Activated CD8-positive, alpha-beta T cell treated with anti-CD3 and anti-CD28 coated beads, Interleukin-2, amount 10 ng/mL, durations not matched to agents 7 days and 5 days (primary cell): ENCODE results near the gene YBX1. TPM values are rescaled to one million over a fixed set of nuclear protein-coding genes. Genes with fewer than 3 reads are reported as not detected.

Experiments used
- ATAC-seq: fragments of 150-1000 bp; cut with Tn5 transposase; one replicate; pipeline ENCODE4 v1.10.0; 2021; ENCODE audit warnings: moderate library complexity
- CTCF ChIA-PET: fragments of 350-600 bp; sonication (Branson Sonifier 250); formaldehyde crosslinking; loops from one replicate; lab custom pipeline; 2021; ENCODE audit warnings: antibody characterized with exemption; lab: Charles Lee
- POLR2A ChIA-PET: fragments of 350-600 bp; sonication (Branson Sonifier 250); formaldehyde crosslinking; loops from one replicate; lab custom pipeline; 2021; ENCODE audit warnings: antibody characterized with exemption; lab: Charles Lee
- DNase-seq: peaks from one replicate; pipeline ENCODE4 v3.0.0-alpha.2; 2020
- H3K27ac Mint-ChIP-seq: one replicate; pipeline ENCODE4 v1.8.0; 2021; ENCODE audit warnings: mild to moderate bottlenecking, mixed read lengths
- H3K27me3 Mint-ChIP-seq: one replicate; pipeline ENCODE4 v1.8.0; 2021; ENCODE audit warnings: low read depth, mixed read lengths
- H3K36me3 Mint-ChIP-seq: one replicate; pipeline ENCODE4 v1.8.0; 2021; ENCODE audit warnings: low read depth, mixed read lengths
- H3K4me1 Mint-ChIP-seq: one replicate; pipeline ENCODE4 v1.8.0; 2021; ENCODE audit warnings: low read depth, mixed read lengths
- H3K4me3 Mint-ChIP-seq: one replicate; pipeline ENCODE4 v1.8.0; 2021; ENCODE audit warnings: mild to moderate bottlenecking, mixed read lengths
- H3K9me3 Mint-ChIP-seq: one replicate; pipeline ENCODE4 v1.8.0; 2022; ENCODE audit warnings: mixed read lengths; ENCODE audit not compliant: insufficient read depth
- total RNA-seq, 2 experiments: library from RNA; stranded (reverse); gene quantifications; one replicate each; pipeline ENCODE4 v1.2.3, GENCODE V29; 2021

The YBX1 gene
- total RNA-seq, 2 experiments from 2014 or later = 733 to 791 TPM

DNA sequence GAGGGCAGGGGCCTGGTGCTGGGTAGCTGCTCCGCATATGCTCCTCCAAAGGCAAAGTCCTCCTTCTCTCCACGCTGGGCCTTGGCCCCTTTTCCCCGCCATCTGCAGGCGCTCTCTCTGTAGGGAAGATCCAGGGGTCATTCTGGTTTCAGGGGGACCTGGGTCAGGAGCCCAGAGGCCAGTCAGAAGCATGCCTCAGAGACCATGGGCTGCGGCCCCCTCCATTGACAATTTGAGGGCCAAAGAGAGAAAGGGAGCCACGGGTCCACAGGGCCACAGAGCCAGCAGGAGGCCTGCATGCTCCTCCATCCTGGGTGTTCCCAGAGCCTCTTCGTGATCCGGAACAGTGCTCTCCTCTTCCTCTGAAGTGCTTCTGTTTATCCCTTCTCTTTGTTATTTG is 59.9 kb downstream of the YBX1 start:
- peaks cover 7% of the 10 kb centered on the region for H3K36me3 Mint-ChIP-seq
- POLR2A ChIA-PET = no interaction called here
- DNase-seq = no peak
- CTCF ChIA-PET = no interaction called here
- H3K4me3 Mint-ChIP-seq = no peak overlapping the region
- H3K27me3 Mint-ChIP-seq = no peaks in the 10 kb centered on the region
- H3K27ac Mint-ChIP-seq = no peak overlapping the region
- peaks cover 3% of the 10 kb centered on the region for H3K4me1 Mint-ChIP-seq
- no peak for ATAC-seq
- H3K9me3 Mint-ChIP-seq = no peaks in the 10 kb centered on the region

GRCh38 chr1:42742617-42743316 is 60.5 kb downstream of the YBX1 start:
- DNase-seq (no peak), ATAC-seq (no peak)
- no peaks in the 10 kb centered on the region for H3K9me3 Mint-ChIP-seq
- no peak overlapping the region for H3K4me3 Mint-ChIP-seq
- ChIA-PET POLR2A (no interaction called here), CTCF (interaction anchor here (1.2 kb wide), 1 partner anchor 164 kb away, joined by 3 read pairs; no protein-coding TSS in a partner anchor)
- no peaks in the 10 kb centered on the region for H3K4me1 Mint-ChIP-seq
- H3K36me3 Mint-ChIP-seq = peaks cover 7% of the 10 kb centered on the region
- no peak overlapping the region for H3K27ac Mint-ChIP-seq
- no peaks in the 10 kb centered on the region for H3K27me3 Mint-ChIP-seq

DNA sequence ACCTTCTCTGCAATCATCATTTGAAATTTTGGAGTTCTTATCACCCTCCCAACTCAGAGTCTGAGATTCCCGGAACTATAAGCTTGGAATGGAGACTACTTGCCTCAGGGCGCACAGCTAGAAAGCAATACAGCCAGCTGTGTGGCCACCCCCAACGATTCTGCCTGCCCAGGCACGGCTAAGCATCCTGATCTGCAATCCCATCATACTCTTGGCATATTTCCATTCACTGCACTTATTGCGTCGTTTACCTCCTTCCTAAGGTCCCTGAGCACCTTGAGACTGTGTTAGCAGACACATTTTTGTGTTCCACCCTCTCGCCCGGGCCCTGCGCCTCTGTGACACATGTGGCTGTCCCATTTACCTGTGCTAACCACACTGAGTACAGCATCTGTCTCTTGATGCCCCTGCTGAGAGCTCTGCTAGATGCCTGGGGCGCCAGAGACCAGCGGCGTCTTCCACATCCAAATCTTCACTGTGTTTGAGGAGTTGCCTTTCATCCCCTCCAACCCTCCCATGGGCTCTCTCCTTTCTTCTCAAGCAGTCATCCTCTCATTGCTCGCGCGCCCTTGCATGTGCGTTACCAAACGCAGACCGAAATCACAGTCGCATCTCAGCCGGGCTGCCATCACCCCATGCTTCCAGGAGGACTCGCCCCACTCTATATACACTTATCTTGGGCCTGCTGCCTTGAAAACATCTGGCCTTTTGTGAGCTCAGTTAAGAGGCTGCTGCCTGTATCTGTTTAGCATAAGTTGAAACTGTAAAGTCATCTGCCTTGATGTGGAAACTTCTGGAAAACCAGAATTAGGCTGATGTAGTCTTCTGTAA is 61.3 kb downstream of the YBX1 start:
- POLR2A ChIA-PET = no interaction called here

DNA sequence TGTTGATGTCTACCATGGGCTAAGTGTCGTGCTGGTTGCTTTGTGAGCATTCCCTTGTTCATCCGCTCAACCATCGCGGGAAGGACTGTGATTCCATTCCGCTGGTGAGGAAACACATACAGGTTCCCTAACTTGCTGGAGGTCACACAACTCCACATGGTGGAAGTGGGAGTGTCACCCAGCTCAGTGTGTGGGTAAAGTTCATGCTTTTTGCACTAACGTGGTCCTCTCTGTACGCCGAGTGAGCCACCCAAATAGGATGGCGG is 61.9 kb downstream of the YBX1 start:
- Mint-ChIP-seq H3K27ac (no peak overlapping the region), H3K36me3 (peaks cover 11% of the 10 kb centered on the region), H3K4me1 (no peaks in the 10 kb centered on the region), H3K9me3 (no peaks in the 10 kb centered on the region), H3K4me3 (no peak overlapping the region), H3K27me3 (no peaks in the 10 kb centered on the region)
- no peak for ATAC-seq
- ChIA-PET POLR2A (interaction anchor here (1.0 kb wide), 1 partner anchor 22 kb away, joined by 5 read pairs; no protein-coding TSS in a partner anchor), CTCF (interaction anchor here (1.2 kb wide), 1 partner anchor 166 kb away, joined by 3 read pairs; no protein-coding TSS in a partner anchor)
- DNase-seq = no peak

More for the DNA sequence above, 61.3 kb downstream of the YBX1 start:
- no peak overlapping the region for H3K27ac Mint-ChIP-seq
- H3K9me3 Mint-ChIP-seq = no peaks in the 10 kb centered on the region
- CTCF ChIA-PET = interaction anchor here (1.2 kb wide), 1 partner anchor 165 kb away, joined by 3 read pairs; no protein-coding TSS in a partner anchor
- DNase-seq (no peak), ATAC-seq (no peak)
- H3K4me3 Mint-ChIP-seq = no peak overlapping the region
- peaks cover 11% of the 10 kb centered on the region for H3K36me3 Mint-ChIP-seq
- H3K4me1 Mint-ChIP-seq = no peaks in the 10 kb centered on the region
- no peaks in the 10 kb centered on the region for H3K27me3 Mint-ChIP-seq

DNA sequence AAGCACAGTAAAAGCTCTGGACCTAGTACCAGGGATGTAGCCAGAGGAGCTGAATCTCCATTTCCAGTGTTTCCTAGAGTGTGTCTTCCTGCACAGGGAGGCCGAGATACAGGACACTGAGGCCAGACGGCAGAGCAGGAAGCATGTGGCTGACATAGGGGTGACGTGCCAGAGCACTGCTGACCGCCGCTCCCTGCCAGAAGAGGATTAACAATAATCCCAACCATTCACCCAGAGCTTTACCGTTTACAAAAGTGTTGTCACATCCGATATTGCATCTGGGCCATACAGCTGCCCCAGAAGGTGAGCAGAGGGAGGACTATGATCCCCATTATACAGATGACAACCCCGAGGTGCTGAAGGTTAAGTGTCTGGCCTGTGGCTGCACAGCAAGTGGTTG is 63.6 kb downstream of the YBX1 start:
- ChIA-PET POLR2A (no interaction called here), CTCF (interaction anchor here (1.0 to 2.4 kb wide), 2 partner anchors 21 to 168 kb away, joined by 5 to 12 read pairs; partner anchors contain the start of genes C1orf50 and P3H1)
- H3K36me3 Mint-ChIP-seq = peaks cover 21% of the 10 kb centered on the region
- DNase-seq (no peak), ATAC-seq (no peak)
- no peaks in the 10 kb centered on the region for H3K9me3 Mint-ChIP-seq
- H3K27ac Mint-ChIP-seq = no peak overlapping the region
- no peaks in the 10 kb centered on the region for H3K4me1 Mint-ChIP-seq
- no peaks in the 10 kb centered on the region for H3K27me3 Mint-ChIP-seq
- no peak overlapping the region for H3K4me3 Mint-ChIP-seq

DNA sequence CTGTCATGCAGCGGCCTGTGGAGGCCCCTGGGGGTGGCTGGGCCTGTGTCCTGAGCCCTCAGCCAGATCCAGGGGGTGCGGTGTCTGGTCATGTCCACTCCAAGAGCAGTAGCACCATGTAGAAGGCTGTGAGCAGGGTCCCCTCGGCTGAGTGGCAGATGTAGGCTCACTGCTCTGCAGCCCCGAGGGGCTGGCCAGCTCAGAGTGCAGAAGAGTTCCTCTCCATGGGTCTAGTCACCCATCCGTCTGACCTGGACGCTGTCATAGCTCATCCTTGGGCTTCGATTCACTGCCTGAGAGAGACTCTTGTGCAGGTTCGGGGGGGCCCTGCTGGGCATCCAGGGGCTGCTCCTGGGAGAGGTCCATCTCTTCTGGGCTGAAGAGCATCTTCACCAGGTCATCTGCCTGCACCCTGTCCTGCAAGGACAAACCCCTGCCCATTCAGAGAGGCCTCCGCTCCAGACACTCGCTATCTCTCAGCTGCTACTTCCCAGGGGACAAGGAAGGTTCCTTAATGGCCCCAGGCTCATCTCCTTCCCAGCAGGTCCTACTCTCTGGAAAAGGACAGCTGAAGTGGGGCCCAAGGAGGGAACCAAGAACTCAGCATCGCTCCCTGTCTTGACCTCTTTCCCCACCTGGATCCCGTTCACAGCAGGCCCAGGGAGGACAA is 64.4 kb downstream of the YBX1 start:
- Mint-ChIP-seq H3K4me3 (no peak overlapping the region), H3K27ac (no peak overlapping the region), H3K27me3 (no peaks in the 10 kb centered on the region), H3K36me3 (peaks cover 22% of the 10 kb centered on the region), H3K4me1 (no peaks in the 10 kb centered on the region), H3K9me3 (no peaks in the 10 kb centered on the region)
- ATAC-seq (no peak), DNase-seq (no peak)
- ChIA-PET CTCF (interaction anchor here (0.9 to 2.4 kb wide), 8 partner anchors 12 to 173 kb away, joined by 3 to 12 read pairs (median 4); partner anchors contain the start of genes C1orf50 and P3H1), POLR2A (no interaction called here)

DNA sequence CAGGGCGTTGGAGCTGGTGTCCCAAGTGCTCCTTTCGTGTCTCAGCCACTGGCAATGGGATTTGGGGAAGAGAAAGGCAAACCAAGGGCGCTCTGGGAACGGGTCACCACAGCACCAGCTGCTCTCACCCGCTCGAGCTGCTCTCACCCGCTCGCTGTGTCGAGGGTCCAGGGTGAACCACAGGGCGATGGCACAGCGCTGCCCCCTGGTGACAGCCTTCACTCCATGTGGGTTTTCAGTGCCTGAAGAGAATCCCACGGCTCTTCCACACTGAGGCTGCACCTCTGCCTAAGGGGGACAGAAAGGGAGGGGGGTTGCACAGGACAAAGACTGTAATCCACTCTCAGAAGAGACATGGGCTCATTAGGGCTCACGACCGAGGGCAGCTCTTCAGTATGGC is 64.9 kb downstream of the YBX1 start:
- ATAC-seq (peak; percentile 40), DNase-seq (peak; percentile 46)
- H3K27ac Mint-ChIP-seq = no peak overlapping the region
- POLR2A ChIA-PET = no interaction called here
- CTCF ChIA-PET = interaction anchor here (0.9 to 2.4 kb wide), 8 partner anchors 11 to 173 kb away, joined by 3 to 12 read pairs (median 4); partner anchors contain the start of genes C1orf50 and P3H1
- H3K4me1 Mint-ChIP-seq = no peaks in the 10 kb centered on the region
- no peaks in the 10 kb centered on the region for H3K27me3 Mint-ChIP-seq
- H3K36me3 Mint-ChIP-seq = peaks cover 28% of the 10 kb centered on the region
- H3K4me3 Mint-ChIP-seq = no peak overlapping the region
- H3K9me3 Mint-ChIP-seq = no peaks in the 10 kb centered on the region

GRCh38 chr1:42748021-42748420 is 65.8 kb downstream of the YBX1 start:
- H3K27ac Mint-ChIP-seq = no peak overlapping the region
- peaks cover 37% of the 10 kb centered on the region for H3K36me3 Mint-ChIP-seq
- ChIA-PET CTCF (interaction anchor here (1.6 kb wide), 1 partner anchor 168 kb away, joined by 4 read pairs; no protein-coding TSS in a partner anchor), POLR2A (interaction anchor here (0.6 kb wide), 1 partner anchor 448 kb away, joined by 6 read pairs; no protein-coding TSS in a partner anchor)
- ATAC-seq = no peak
- H3K27me3 Mint-ChIP-seq = no peaks in the 10 kb centered on the region
- H3K4me1 Mint-ChIP-seq = no peaks in the 10 kb centered on the region
- no peak overlapping the region for H3K4me3 Mint-ChIP-seq
- no peaks in the 10 kb centered on the region for H3K9me3 Mint-ChIP-seq
- DNase-seq = no peak

DNA sequence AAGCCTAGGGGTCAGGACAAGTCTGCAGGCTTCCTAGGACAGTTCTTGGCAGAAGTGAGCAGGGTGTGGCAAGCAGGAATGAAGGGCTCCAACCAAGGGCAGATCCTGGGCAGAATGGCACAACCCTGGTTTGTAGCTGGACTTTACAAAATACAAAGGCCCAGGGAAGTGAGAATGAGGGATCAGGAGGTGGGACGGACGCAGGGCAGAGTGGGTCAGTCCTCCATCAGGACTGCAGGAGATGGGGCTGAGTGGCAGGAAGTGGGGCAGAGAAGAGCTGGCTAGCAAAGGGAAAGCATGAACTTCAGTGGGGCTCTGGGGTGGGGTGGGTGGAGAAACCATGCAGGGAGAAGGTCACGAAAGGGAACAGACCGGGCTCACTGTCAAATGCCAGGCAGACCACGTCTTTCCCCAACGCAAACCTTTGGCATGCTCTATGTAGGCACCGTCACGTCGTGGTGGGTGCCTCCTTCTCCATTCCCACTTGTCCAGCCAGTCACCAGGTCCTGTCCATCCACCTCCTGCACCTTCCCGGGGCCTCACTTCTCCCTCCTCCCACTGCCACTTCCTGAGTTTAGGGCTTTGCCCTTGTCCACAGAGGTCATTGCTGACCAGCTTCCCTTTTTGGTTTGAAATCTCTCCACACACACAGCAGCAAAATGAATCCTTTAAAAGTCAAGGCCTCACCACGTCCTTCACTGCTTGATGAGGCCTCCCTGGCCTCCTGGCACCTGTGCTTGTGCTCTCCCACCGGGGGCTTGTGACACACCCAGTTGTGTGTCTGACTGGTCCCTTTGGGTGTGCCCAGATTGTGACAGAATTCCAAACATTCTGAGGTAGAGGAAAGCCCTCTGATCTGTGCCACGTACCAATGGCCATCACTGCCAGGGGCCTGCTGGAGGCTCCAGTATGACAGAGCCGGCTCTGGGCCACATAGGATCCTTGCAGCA is 66.5 kb downstream of the YBX1 start:
- Mint-ChIP-seq H3K4me3 (no peak overlapping the region), H3K27ac (no peak overlapping the region), H3K4me1 (no peaks in the 10 kb centered on the region), H3K9me3 (no peaks in the 10 kb centered on the region), H3K36me3 (peaks cover 41% of the 10 kb centered on the region), H3K27me3 (no peaks in the 10 kb centered on the region)
- ATAC-seq (no peak), DNase-seq (no peak)
- POLR2A ChIA-PET = no interaction called here
- CTCF ChIA-PET = interaction anchor here (1.3 kb wide), 1 partner anchor 17 kb away, joined by 4 read pairs; no protein-coding TSS in a partner anchor

GRCh38 chr1:42750041-42750440 is 67.8 kb downstream of the YBX1 start:
- Mint-ChIP-seq H3K9me3 (no peaks in the 10 kb centered on the region), H3K36me3 (peaks cover 51% of the 10 kb centered on the region), H3K4me3 (no peak overlapping the region), H3K27me3 (no peaks in the 10 kb centered on the region), H3K4me1 (no peaks in the 10 kb centered on the region), H3K27ac (no peak overlapping the region)
- ChIA-PET POLR2A (no interaction called here), CTCF (interaction anchor here (1.0 kb wide), 1 partner anchor 172 kb away, joined by 4 read pairs; no protein-coding TSS in a partner anchor)
- no peak for ATAC-seq
- no peak for DNase-seq
